MCF 10A (cell line): ENCODE results near the gene DDIT4L. TPM values are rescaled to one million over a fixed set of nuclear protein-coding genes. Genes with fewer than 3 reads are reported as not detected.

Experiments used
- total RNA-seq: library from RNA; stranded (reverse); gene quantifications from 2 replicates; pipeline ENCODE4 v1.2.3, GENCODE V29; 2022

Gene DDIT4L
- total RNA-seq, 1 experiment from 2014 or later = 0.23 TPM

Other genes with a start within 250 kb of the DDIT4L start
- 50.2 and 54.5 TPM in 2 replicates for gene DNAJB14, start 243.8 kb downstream of the DDIT4L start, total RNA-seq
- gene H2AZ1, start 240.2 kb downstream of the DDIT4L start, total RNA-seq = 264 and 298 TPM in 2 replicates